Progenitor cell of endocrine pancreas (in vitro differentiated cells): Measurements from ENCODE around the gene AXL. TPM values are rescaled to one million over a fixed set of nuclear protein-coding genes. Genes with fewer than 3 reads are reported as not detected.
A peak's percentile ranks its signal among the peaks of the same experiment; 100 is the strongest.

Source experiments
- DNase-seq: peaks from one replicate; pipeline ENCODE4 v3.0.0; 2021; ENCODE audit warnings: low spot score; ENCODE audit not compliant: unreplicated experiment
- H3K27ac Mint-ChIP-seq: 2 replicates; pipeline ENCODE4 v1.8.0; 2021; ENCODE audit warnings: mild to moderate bottlenecking, moderate library complexity, mixed read lengths
- H3K27me3 Mint-ChIP-seq: 2 replicates; pipeline ENCODE4 v1.8.0; 2021; ENCODE audit warnings: mixed read lengths
- H3K36me3 Mint-ChIP-seq: 2 replicates; pipeline ENCODE4 v1.8.0; 2022; ENCODE audit warnings: mixed read lengths; ENCODE audit not compliant: insufficient read depth
- H3K4me1 Mint-ChIP-seq: 2 replicates; pipeline ENCODE4 v1.8.0; 2021; ENCODE audit warnings: low read depth, mixed read lengths
- H3K4me3 Mint-ChIP-seq: 2 replicates; pipeline ENCODE4 v1.8.0; 2021; ENCODE audit warnings: low read depth, mild to moderate bottlenecking, moderate library complexity, mixed read lengths
- H3K9me3 Mint-ChIP-seq: 2 replicates; pipeline ENCODE4 v1.8.0; 2021; ENCODE audit warnings: low read depth, mixed read lengths
- total RNA-seq: library from RNA; stranded (reverse); gene quantifications from 2 replicates; pipeline ENCODE4 v1.2.1, GENCODE V29; 2021
- TF ChIP-seq, protein P1 (sequence below): fragments of 200-600 bp; sonication (generic); IDR thresholded peaks from one replicate; pipeline ENCODE4 v1.5.0; 2021; ENCODE audit warnings: antibody characterized with exemption, mild to moderate bottlenecking; ENCODE audit not compliant: unreplicated experiment

Gene AXL
- total RNA-seq, 1 donor from 2014 or later = 14.8 TPM

- H3K4me1 Mint-ChIP-seq = peaks cover 24% of the 10 kb centered on the region
- no peaks in the 10 kb centered on the region for H3K9me3 Mint-ChIP-seq
- DNase-seq = no peak
- TF ChIP-seq, protein P1, sequence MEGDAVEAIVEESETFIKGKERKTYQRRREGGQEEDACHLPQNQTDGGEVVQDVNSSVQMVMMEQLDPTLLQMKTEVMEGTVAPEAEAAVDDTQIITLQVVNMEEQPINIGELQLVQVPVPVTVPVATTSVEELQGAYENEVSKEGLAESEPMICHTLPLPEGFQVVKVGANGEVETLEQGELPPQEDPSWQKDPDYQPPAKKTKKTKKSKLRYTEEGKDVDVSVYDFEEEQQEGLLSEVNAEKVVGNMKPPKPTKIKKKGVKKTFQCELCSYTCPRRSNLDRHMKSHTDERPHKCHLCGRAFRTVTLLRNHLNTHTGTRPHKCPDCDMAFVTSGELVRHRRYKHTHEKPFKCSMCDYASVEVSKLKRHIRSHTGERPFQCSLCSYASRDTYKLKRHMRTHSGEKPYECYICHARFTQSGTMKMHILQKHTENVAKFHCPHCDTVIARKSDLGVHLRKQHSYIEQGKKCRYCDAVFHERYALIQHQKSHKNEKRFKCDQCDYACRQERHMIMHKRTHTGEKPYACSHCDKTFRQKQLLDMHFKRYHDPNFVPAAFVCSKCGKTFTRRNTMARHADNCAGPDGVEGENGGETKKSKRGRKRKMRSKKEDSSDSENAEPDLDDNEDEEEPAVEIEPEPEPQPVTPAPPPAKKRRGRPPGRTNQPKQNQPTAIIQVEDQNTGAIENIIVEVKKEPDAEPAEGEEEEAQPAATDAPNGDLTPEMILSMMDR = no peak
- H3K27ac Mint-ChIP-seq = peak overlapping the region; percentile 88
- no peak overlapping the region for H3K4me3 Mint-ChIP-seq
- H3K27me3 Mint-ChIP-seq = no peaks in the 10 kb centered on the region
- peaks cover 34% of the 10 kb centered on the region for H3K36me3 Mint-ChIP-seq
These were observed 80.7 kb downstream of the AXL start for GRCh38 chr19:41299755-41300089.

GRCh38 chr19:41300555-41300954 lies 81.5 kb downstream of the AXL start:
- TF ChIP-seq, protein P1 = no peak

GRCh38 chr19:41302624-41303351 lies 83.8 kb downstream of the AXL start:
- peaks cover 8% of the 10 kb centered on the region for H3K4me1 Mint-ChIP-seq
- H3K4me3 Mint-ChIP-seq = no peak overlapping the region
- H3K27me3 Mint-ChIP-seq = no peaks in the 10 kb centered on the region
- H3K27ac Mint-ChIP-seq = peak overlapping the region; percentile 79
- no peak for DNase-seq
- TF ChIP-seq, protein P1 = no peak
- peaks cover 27% of the 10 kb centered on the region for H3K36me3 Mint-ChIP-seq
- no peaks in the 10 kb centered on the region for H3K9me3 Mint-ChIP-seq

More at GRCh38 chr19:41300555-41300954, 81.5 kb downstream of the AXL start:
- Mint-ChIP-seq H3K9me3 (no peaks in the 10 kb centered on the region), H3K27ac (peak overlapping the region; percentile 49), H3K36me3 (peaks cover 29% of the 10 kb centered on the region), H3K4me1 (peaks cover 19% of the 10 kb centered on the region), H3K4me3 (no peak overlapping the region), H3K27me3 (no peaks in the 10 kb centered on the region)
- no peak for DNase-seq

GRCh38 chr19:41303954-41304353 lies 84.9 kb downstream of the AXL start:
- TF ChIP-seq, protein P1 = no peak
- H3K27ac Mint-ChIP-seq = peak overlapping the region; percentile 16
- peaks cover 24% of the 10 kb centered on the region for H3K36me3 Mint-ChIP-seq
- no peaks in the 10 kb centered on the region for H3K27me3 Mint-ChIP-seq
- no peak overlapping the region for H3K4me3 Mint-ChIP-seq
- no peaks in the 10 kb centered on the region for H3K9me3 Mint-ChIP-seq
- H3K4me1 Mint-ChIP-seq = peaks cover 2% of the 10 kb centered on the region
- no peak for DNase-seq

- peaks cover 22% of the 10 kb centered on the region for H3K36me3 Mint-ChIP-seq
- H3K27ac Mint-ChIP-seq = no peak overlapping the region
- DNase-seq = no peak
- H3K27me3 Mint-ChIP-seq = no peaks in the 10 kb centered on the region
- no peak overlapping the region for H3K4me3 Mint-ChIP-seq
- H3K4me1 Mint-ChIP-seq = peaks cover 6% of the 10 kb centered on the region
- TF ChIP-seq, protein P1 = no peak
- no peaks in the 10 kb centered on the region for H3K9me3 Mint-ChIP-seq
These were observed 85.9 kb downstream of the AXL start for GRCh38 chr19:41304706-41305483.
